Rectal smooth muscle tissue (tissue), 1 donor: ENCODE data around the gene EZR.

Source experiments
- H3K27ac ChIP-seq: one replicate; pipeline ENCODE4 v1.7.0; 2013; ENCODE audit warnings: low read depth, low read length, inconsistent platforms
- H3K27me3 ChIP-seq: one replicate; pipeline ENCODE4 v1.7.0; 2013; ENCODE audit warnings: low read length; ENCODE audit not compliant: control insufficient read depth, insufficient read depth
- H3K36me3 ChIP-seq: one replicate; pipeline ENCODE4 v1.7.0; 2013; ENCODE audit warnings: low read length; ENCODE audit not compliant: control insufficient read depth, insufficient read depth
- H3K4me1 ChIP-seq: one replicate; pipeline ENCODE4 v1.7.0; 2013; ENCODE audit warnings: low read length; ENCODE audit not compliant: control insufficient read depth, insufficient read depth
- H3K4me3 ChIP-seq: one replicate; pipeline ENCODE4 v1.7.0; 2013; ENCODE audit warnings: low read length
- H3K9ac ChIP-seq: one replicate; pipeline ENCODE4 v1.7.0; 2013; ENCODE audit warnings: low read length

Gene EZR

GRCh38 chr6:158764183-158764849, 54.9 kb downstream of the EZR start:
- Histone ChIP-seq H3K4me3 (no peak overlapping the region), H3K36me3 (peaks cover 34% of the 10 kb centered on the region), H3K9ac (no peak overlapping the region), H3K27ac (no peak overlapping the region), H3K27me3 (no peaks in the 10 kb centered on the region), H3K4me1 (no peaks in the 10 kb centered on the region)

- H3K36me3 ChIP-seq: peaks cover 28% of the 10 kb centered on the region
- H3K9ac ChIP-seq: no peak overlapping the region
- H3K27ac ChIP-seq: no peak overlapping the region
- no peaks in the 10 kb centered on the region for H3K4me1 ChIP-seq
- H3K4me3 ChIP-seq: no peak overlapping the region
- no peaks in the 10 kb centered on the region for H3K27me3 ChIP-seq
Observed at GRCh38 chr6:158763434-158764182, 55.6 kb downstream of the EZR start.

GRCh38 chr6:158762787-158763433, 56.3 kb downstream of the EZR start:
- Histone ChIP-seq H3K4me1 (no peaks in the 10 kb centered on the region), H3K27me3 (no peaks in the 10 kb centered on the region), H3K4me3 (no peak overlapping the region), H3K36me3 (peaks cover 22% of the 10 kb centered on the region), H3K9ac (no peak overlapping the region), H3K27ac (no peak overlapping the region)

- Histone ChIP-seq H3K4me3 (no peak overlapping the region), H3K36me3 (peaks cover 15% of the 10 kb centered on the region), H3K4me1 (no peaks in the 10 kb centered on the region), H3K27me3 (no peaks in the 10 kb centered on the region), H3K27ac (no peak overlapping the region), H3K9ac (no peak overlapping the region)
Observed at GRCh38 chr6:158761746-158762145, 57.4 kb downstream of the EZR start.

GRCh38 chr6:158760618-158761250, 58.4 kb downstream of the EZR start:
- no peak overlapping the region for H3K9ac ChIP-seq
- H3K4me1 ChIP-seq: no peaks in the 10 kb centered on the region
- no peak overlapping the region for H3K4me3 ChIP-seq
- no peak overlapping the region for H3K27ac ChIP-seq
- no peaks in the 10 kb centered on the region for H3K27me3 ChIP-seq
- H3K36me3 ChIP-seq: peaks cover 10% of the 10 kb centered on the region

- H3K27ac ChIP-seq: no peak overlapping the region
- H3K4me3 ChIP-seq: no peak overlapping the region
- H3K4me1 ChIP-seq: no peaks in the 10 kb centered on the region
- peaks cover 7% of the 10 kb centered on the region for H3K36me3 ChIP-seq
- no peak overlapping the region for H3K9ac ChIP-seq
- H3K27me3 ChIP-seq: no peaks in the 10 kb centered on the region
Observed at GRCh38 chr6:158759966-158760617, 59.1 kb downstream of the EZR start.

- Histone ChIP-seq H3K27ac (no peak overlapping the region), H3K9ac (no peak overlapping the region), H3K27me3 (no peaks in the 10 kb centered on the region), H3K36me3 (no peaks in the 10 kb centered on the region), H3K4me1 (no peaks in the 10 kb centered on the region), H3K4me3 (no peak overlapping the region)
Observed at GRCh38 chr6:158758941-158759479, 60.2 kb downstream of the EZR start.

- no peak overlapping the region for H3K4me3 ChIP-seq
- H3K9ac ChIP-seq: no peak overlapping the region
Observed at GRCh38 chr6:158758451-158758860, 60.7 kb downstream of the EZR start.

GRCh38 chr6:158757753-158758090, 61.4 kb downstream of the EZR start:
- H3K27me3 ChIP-seq: no peaks in the 10 kb centered on the region
- H3K4me3 ChIP-seq: no peak overlapping the region
- H3K27ac ChIP-seq: no peak overlapping the region
- no peaks in the 10 kb centered on the region for H3K36me3 ChIP-seq
- no peak overlapping the region for H3K9ac ChIP-seq
- no peaks in the 10 kb centered on the region for H3K4me1 ChIP-seq

More at GRCh38 chr6:158758451-158758860, 60.7 kb downstream of the EZR start:
- no peaks in the 10 kb centered on the region for H3K27me3 ChIP-seq
- H3K27ac ChIP-seq: no peak overlapping the region
- H3K4me1 ChIP-seq: no peaks in the 10 kb centered on the region
- H3K36me3 ChIP-seq: no peaks in the 10 kb centered on the region

GRCh38 chr6:158756977-158757752, 62.0 kb downstream of the EZR start:
- Histone ChIP-seq H3K36me3 (no peaks in the 10 kb centered on the region), H3K27me3 (no peaks in the 10 kb centered on the region)

GRCh38 chr6:158756126-158756525, 63.0 kb downstream of the EZR start:
- Histone ChIP-seq H3K4me1 (no peaks in the 10 kb centered on the region), H3K27me3 (no peaks in the 10 kb centered on the region), H3K4me3 (no peak overlapping the region), H3K9ac (no peak overlapping the region), H3K27ac (no peak overlapping the region), H3K36me3 (no peaks in the 10 kb centered on the region)

More at GRCh38 chr6:158756977-158757752, 62.0 kb downstream of the EZR start:
- no peak overlapping the region for H3K4me3 ChIP-seq
- H3K4me1 ChIP-seq: no peaks in the 10 kb centered on the region
- H3K9ac ChIP-seq: no peak overlapping the region
- no peak overlapping the region for H3K27ac ChIP-seq
